Kidney (tissue), 14 donors: ENCODE data around the gene FECH. TPM values are rescaled to one million over a fixed set of nuclear protein-coding genes. Genes with fewer than 3 reads are reported as not detected.
"Not testable (repeated sequence)": the region's sequence is repeated elsewhere in the genome, so short reads cannot be mapped to it uniquely, and the experiment has no call there.

Experiments
- DNase-seq, 5 donors: peaks; one replicate each; pipeline ENCODE4 v3.0.0-alpha.2; 2013 to 2020
- FAIRE-seq: peaks from 2 replicates; lab custom pipeline; 2012; peaks lifted over from hg19 to GRCh38; lab: Jason Lieb, UNC
- H3K27ac ChIP-seq, 2 donors: one replicate each; pipeline ENCODE4 v1.7.0; 2013; ENCODE audit warnings: low read depth in 2 of 2, low read length in 2 of 2, inconsistent platforms in 1 of 2
- H3K27me3 ChIP-seq: one replicate; pipeline ENCODE4 v1.7.1; 2013; ENCODE audit warnings: low read length, inconsistent platforms; ENCODE audit not compliant: control insufficient read depth, insufficient read depth
- H3K36me3 ChIP-seq, 3 donors: one replicate each; pipeline versions ENCODE4 v1.7.0 to v1.7.1; 2013; ENCODE audit warnings: low read length in 3 of 3, control low read depth in 1 of 3, inconsistent platforms in 1 of 3; ENCODE audit not compliant: insufficient read depth in 3 of 3, control insufficient read depth in 2 of 3
- H3K4me1 ChIP-seq, 3 donors: one replicate each; pipeline versions ENCODE4 v1.7.0 to v1.7.1; 2013; ENCODE audit warnings: low read length in 3 of 3, inconsistent platforms in 1 of 3, low read depth in 1 of 3; ENCODE audit not compliant: control insufficient read depth in 2 of 3, insufficient read depth in 2 of 3
- H3K4me3 ChIP-seq, 3 donors: one replicate each; pipeline versions ENCODE4 v1.7.0 to v1.8.1; 2013; ENCODE audit warnings: low read length in 3 of 3, control low read depth in 1 of 3, inconsistent platforms in 1 of 3
- H3K9ac ChIP-seq, 3 donors: one replicate each; pipeline versions ENCODE4 v1.7.0 to v1.7.1; 2013; ENCODE audit warnings: low read length in 3 of 3, control low read depth in 1 of 3, inconsistent platforms in 1 of 3
- H3K9me3 ChIP-seq, 3 donors: one replicate each; pipeline versions ENCODE4 v1.7.0 to v1.7.1; 2013; ENCODE audit warnings: low read length in 3 of 3, control low read depth in 1 of 3, inconsistent platforms in 1 of 3; ENCODE audit not compliant: control insufficient read depth in 2 of 3, insufficient read depth in 1 of 3
- intact Hi-C: fragments of 100-400 bp; cut with DNase I; formaldehyde crosslinking; loops from one replicate; pipeline ENCODE4 v1.11.1; 2022
- polyA plus RNA-seq: library from polyadenylated mRNA; stranded (reverse); fragments of 350-450 nt; fragmentation: Illumina TruSeq; extraction: RNeasy Lipid Tissue Mini Kit (QIAGEN cat#74804); gene quantifications from one replicate; pipeline ENCODE4 v1.2.3, GENCODE V29; 2014; ENCODE audit warnings: low read depth, low replicate concordance; ENCODE audit not compliant: insufficient read depth
- total RNA-seq: library from RNA; stranded (reverse); fragmentation: NEBNext Ultra II Directional; extraction: Animal tissue kit (Norgen Biotek cat#: 25700); gene quantifications from one replicate; pipeline ENCODE4 v1.2.1, GENCODE V29; 2021
- TF ChIP-seq, protein P1 (sequence below): IDR thresholded peaks from 3 replicates; pipeline ENCODE4 v1.5.1; 2012; ENCODE audit warnings: mild to moderate bottlenecking, moderate library complexity, borderline replicate concordance; ENCODE audit not compliant: insufficient read depth; ENCODE audit errors: extremely low read depth
- donor health status: control.
- donor health status: control.
- donor health status: control.
- donor health status: control.
- donor health status: control.
- donor health status: DM: yes; HTN: yes; CAD: no.
- donor health status: Normal renal cell carcinoma (clear cell type).

The FECH gene
- total and polyA plus RNA-seq, 2 donors from 2014 or later: 32.5 to 36.9 TPM

DNA sequence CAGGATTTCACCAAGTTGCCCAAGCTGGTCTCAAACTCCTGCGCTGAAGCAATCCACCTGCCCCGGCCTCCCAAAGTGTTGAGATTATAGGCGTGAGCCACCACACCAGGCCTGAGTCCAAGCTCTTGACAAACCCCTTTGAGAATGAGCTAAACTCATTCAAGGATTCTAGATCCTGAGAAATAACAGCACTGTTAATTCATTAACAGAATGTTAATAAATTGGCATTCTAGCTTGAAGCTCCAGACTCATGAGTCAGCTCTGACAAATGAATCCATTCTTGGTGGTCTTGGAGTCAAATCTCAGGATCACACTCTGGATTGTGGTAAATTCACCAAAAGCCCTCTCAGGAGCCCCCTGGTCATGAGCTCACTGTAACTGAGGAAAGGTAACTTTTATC is 33.4 kb upstream of the FECH start:
- H3K27ac ChIP-seq: no peak overlapping the region
- no peak overlapping the region for H3K9ac ChIP-seq
- peaks cover 0 to 5% (median 0%) of the 10 kb centered on the region in 3 donors for H3K4me1 ChIP-seq
- FAIRE-seq: no peak
- TF ChIP-seq, protein P1, sequence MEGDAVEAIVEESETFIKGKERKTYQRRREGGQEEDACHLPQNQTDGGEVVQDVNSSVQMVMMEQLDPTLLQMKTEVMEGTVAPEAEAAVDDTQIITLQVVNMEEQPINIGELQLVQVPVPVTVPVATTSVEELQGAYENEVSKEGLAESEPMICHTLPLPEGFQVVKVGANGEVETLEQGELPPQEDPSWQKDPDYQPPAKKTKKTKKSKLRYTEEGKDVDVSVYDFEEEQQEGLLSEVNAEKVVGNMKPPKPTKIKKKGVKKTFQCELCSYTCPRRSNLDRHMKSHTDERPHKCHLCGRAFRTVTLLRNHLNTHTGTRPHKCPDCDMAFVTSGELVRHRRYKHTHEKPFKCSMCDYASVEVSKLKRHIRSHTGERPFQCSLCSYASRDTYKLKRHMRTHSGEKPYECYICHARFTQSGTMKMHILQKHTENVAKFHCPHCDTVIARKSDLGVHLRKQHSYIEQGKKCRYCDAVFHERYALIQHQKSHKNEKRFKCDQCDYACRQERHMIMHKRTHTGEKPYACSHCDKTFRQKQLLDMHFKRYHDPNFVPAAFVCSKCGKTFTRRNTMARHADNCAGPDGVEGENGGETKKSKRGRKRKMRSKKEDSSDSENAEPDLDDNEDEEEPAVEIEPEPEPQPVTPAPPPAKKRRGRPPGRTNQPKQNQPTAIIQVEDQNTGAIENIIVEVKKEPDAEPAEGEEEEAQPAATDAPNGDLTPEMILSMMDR: no peak
- DNase-seq: no peak
- intact Hi-C loops: no loop called here
- H3K4me3 ChIP-seq: peak overlapping the region in 1 of 3 donors; percentile 97
- H3K9me3 ChIP-seq: no peaks in the 10 kb centered on the region
- H3K27me3 ChIP-seq: no peaks in the 10 kb centered on the region
- peaks cover 0 to 9% (median 3%) of the 10 kb centered on the region in 3 donors for H3K36me3 ChIP-seq

DNA sequence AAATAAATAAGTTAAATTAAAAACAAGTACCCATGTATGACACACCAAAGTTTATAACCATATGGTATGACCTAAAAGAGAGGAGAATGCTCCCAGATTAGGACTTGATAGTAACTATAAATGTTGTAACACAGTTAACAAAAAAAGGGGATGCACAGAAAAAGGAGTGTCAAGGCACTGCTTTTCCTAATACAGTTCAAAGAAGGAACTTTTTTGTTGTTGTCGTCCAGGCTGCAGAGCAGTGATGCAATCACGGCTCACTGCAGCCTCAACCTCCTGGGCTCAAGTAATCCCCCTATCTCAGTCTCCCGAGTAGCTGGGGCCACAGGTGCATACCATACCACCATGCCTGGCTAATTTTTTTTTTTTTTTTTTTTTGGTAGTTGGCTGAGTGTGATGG is 32.4 kb upstream of the FECH start:
- H3K27ac ChIP-seq: no peak overlapping the region
- peaks cover 1 to 14% (median 3%) of the 10 kb centered on the region in 3 donors for H3K36me3 ChIP-seq
- H3K9me3 ChIP-seq: no peaks in the 10 kb centered on the region
- DNase-seq (no peak), FAIRE-seq (no peak)
- H3K4me1 ChIP-seq: peaks cover 0 to 5% (median 0%) of the 10 kb centered on the region in 3 donors
- no peak overlapping the region for H3K4me3 ChIP-seq
- TF ChIP-seq, protein P1: no peak
- no peaks in the 10 kb centered on the region for H3K27me3 ChIP-seq
- intact Hi-C loops: no loop called here
- no peak overlapping the region for H3K9ac ChIP-seq

DNA sequence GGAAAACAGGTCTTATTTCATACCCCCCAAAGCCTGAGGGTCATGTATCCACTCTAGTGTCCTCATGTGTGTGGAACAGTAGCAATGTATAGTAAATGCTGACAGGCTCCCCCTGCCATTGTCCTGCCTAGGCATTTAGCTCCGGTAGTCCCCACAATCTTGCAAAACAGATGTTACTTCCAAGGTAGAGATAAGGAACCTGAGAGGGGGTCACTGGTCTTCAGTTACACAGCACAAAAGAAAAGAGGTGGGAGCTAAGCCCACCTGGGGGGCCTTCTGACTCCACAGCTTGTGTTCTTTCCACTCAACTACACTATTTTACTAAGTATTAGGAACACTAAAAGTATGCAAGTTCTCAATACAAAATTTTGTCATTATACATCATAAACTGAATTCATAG is 17.4 kb upstream of the FECH start:
- intact Hi-C loops: no loop called here
- H3K9me3 ChIP-seq: no peaks in the 10 kb centered on the region
- H3K4me1 ChIP-seq: no peaks in the 10 kb centered on the region
- H3K36me3 ChIP-seq: peaks cover 12 to 70% (median 40%) of the 10 kb centered on the region in 3 donors
- TF ChIP-seq, protein P1: no peak
- H3K27me3 ChIP-seq: no peaks in the 10 kb centered on the region
- no peak overlapping the region for H3K4me3 ChIP-seq
- FAIRE-seq (no peak), DNase-seq (peak in 1 of 5 donors; percentile 10)
- no peak overlapping the region for H3K9ac ChIP-seq
- H3K27ac ChIP-seq: no peak overlapping the region

DNA sequence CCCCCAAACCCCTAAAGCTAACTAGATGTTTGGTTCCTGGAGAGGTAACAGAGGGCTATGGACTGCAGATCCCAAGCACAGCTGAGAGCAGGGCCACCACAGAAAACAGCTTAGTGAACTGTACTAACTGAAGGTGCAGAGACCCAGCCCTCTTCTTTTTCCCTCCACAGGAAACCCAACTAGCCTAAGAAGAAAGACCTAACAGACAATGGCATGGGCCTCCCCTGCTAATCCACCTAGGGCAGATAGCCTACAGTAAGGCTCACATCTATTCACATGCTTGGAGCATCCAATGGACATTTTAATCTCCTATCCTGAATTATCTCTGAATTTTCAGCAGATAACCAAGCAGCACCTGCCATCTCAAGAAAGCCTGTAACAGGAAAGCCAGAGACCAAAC is 8.8 kb upstream of the FECH start:
- intact Hi-C loops: no loop called here
- DNase-seq (no peak), FAIRE-seq (no peak)
- H3K27ac ChIP-seq: no peak overlapping the region
- peaks cover 0 to 8% (median 0%) of the 10 kb centered on the region in 3 donors for H3K36me3 ChIP-seq
- no peaks in the 10 kb centered on the region for H3K4me1 ChIP-seq
- H3K27me3 ChIP-seq: no peaks in the 10 kb centered on the region
- no peak overlapping the region for H3K4me3 ChIP-seq
- no peak overlapping the region for H3K9ac ChIP-seq
- H3K9me3 ChIP-seq: no peaks in the 10 kb centered on the region
- TF ChIP-seq, protein P1: no peak

DNA sequence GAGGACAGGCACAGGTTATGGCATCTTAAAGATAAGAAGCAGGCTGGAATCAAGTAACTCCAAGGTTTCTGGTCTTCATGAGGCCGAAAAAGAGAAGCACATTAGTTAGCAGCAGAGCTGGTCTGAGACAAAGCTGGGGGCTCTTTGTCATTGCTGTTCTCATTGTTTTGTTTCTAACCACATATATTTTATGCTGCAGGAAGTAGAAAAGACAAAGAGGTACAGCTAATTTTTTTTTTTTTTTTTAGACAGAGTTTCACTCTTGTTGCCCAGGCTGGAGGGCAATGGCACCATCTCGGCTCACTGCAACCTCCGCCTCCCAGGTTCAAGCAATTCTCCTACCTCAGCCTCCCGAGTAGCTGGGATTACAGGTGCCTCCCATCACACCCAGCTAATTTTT is 6.2 kb upstream of the FECH start:
- H3K27ac ChIP-seq, H3K36me3 ChIP-seq, H3K4me1 ChIP-seq, intact Hi-C loops, H3K9ac ChIP-seq, FAIRE-seq, H3K4me3 ChIP-seq, H3K9me3 ChIP-seq, DNase-seq, H3K27me3 ChIP-seq: not testable (repeated sequence)
